Sigmoid colon (tissue), 4 donors: ENCODE measurements around the gene TGFBR2.

Experiments used
- CTCF ChIP-seq, 4 experiments: fragments of 450-650 bp in 3 of 4; fragments of 200-600 bp in 1 of 4; IDR thresholded peaks; one replicate each; pipeline ENCODE4 v1.5.1; 2016 to 2019; ENCODE audit warnings: antibody characterized with exemption in 4 of 4, mild to moderate bottlenecking in 3 of 4, moderate library complexity in 2 of 4
- POLR2A ChIP-seq, 2 donors: fragments of 450-650 bp; IDR thresholded peaks; one replicate each; pipeline ENCODE4 v1.6.1; 2016; ENCODE audit warnings: antibody characterized with exemption in 2 of 2, mild to moderate bottlenecking in 2 of 2, moderate library complexity in 2 of 2
- POLR2AphosphoS5 ChIP-seq, 4 donors: sonication (generic); formaldehyde crosslinking; IDR thresholded peaks; one replicate each; pipeline ENCODE4 v1.6.1; 2017; ENCODE audit warnings: antibody characterized with exemption in 4 of 4

- TF ChIP-seq POLR2A (IDR thresholded peaks at IDR 0.05), result no peak
- TF ChIP-seq CTCF (IDR thresholded peaks at IDR 0.05), result no peak
- TF ChIP-seq POLR2AphosphoS5 (IDR thresholded peaks at IDR 0.05), result no peak
These were observed 16.9 kb downstream of the TGFBR2 start for GRCh38 chr3:30623351-30623750.
